Measurements from ENCODE around the gene ZNF684. TPM values are rescaled to one million over a fixed set of nuclear protein-coding genes. Genes with fewer than 3 reads are reported as not detected.

ZNF684 gene
- total and polyA plus RNA-seq, 9 of the 15 experiments (the other 6 are each of a cell fraction or from before 2014, with no cell fraction given), result 4.8 to 8.8 (median 5.5) TPM

GRCh38 chr1:40530735-40531380 is 579 bp upstream of the ZNF684 start (continued):
- TF ChIP-seq HNRNPH1 (optimal IDR thresholded peaks at IDR 0.05; ENCODE audit: low read depth, low read length) (no peak), PRMT5 (CRISPR knock-in tag; IDR thresholded peaks at IDR 0.05) (no peak), ZNF668 (CRISPR knock-in tag; IDR thresholded peaks at IDR 0.05) (no peak), ZNF57 (CRISPR knock-in tag; IDR thresholded peaks at IDR 0.05) (no peak), ZNF696 (CRISPR knock-in tag; conservative IDR thresholded peaks at IDR 0.05) (no peak), THRA (IDR thresholded peaks at IDR 0.05) (no peak), HMG20B (CRISPR knock-in tag; IDR thresholded peaks at IDR 0.05) (no peak), ZNF512 (tag; IDR thresholded peaks at IDR 0.05) (peak; percentile 35; the same call in 1 of the 2 replicates), SAFB2 (IDR thresholded peaks at IDR 0.05; ENCODE audit: borderline replicate concordance, low read depth, low read length, severe bottlenecking) (no peak), MTF1 (CRISPR knock-in tag; IDR thresholded peaks at IDR 0.05; ENCODE audit: borderline replicate concordance) (no peak), SETDB1 (IDR thresholded peaks at IDR 0.05; ENCODE audit: low read length) (no peak), ZNF124 (CRISPR knock-in tag; IDR thresholded peaks at IDR 0.05) (no peak), POU5F1 (IDR thresholded peaks at IDR 0.05; ENCODE audit: borderline replicate concordance, low read depth, low read length, partially characterized antibody) (no peak)

Data from K562 (cell line).